Endothelial cell of umbilical vein (primary cell): ENCODE results near the gene MAPKBP1. TPM values are rescaled to one million over a fixed set of nuclear protein-coding genes. Genes with fewer than 3 reads are reported as not detected.

Experiments
- BruUV-seq: library from RNA; stranded (reverse); fragments of 400-500 nt; replicated peaks from 2 replicates; lab custom pipeline; 2021; lab: Mats Ljungman, UMichigan
- CTCF ChIA-PET: fragments of 300-600, 350-600 bp; sonication (Branson Sonifier 250); formaldehyde crosslinking; loops from one replicate; lab custom pipeline; 2021; ENCODE audit warnings: antibody characterized with exemption, inconsistent platforms; lab: Charles Lee
- POLR2A ChIA-PET: fragments of 300-600, 350-600 bp; sonication (Branson Sonifier 250); formaldehyde crosslinking; loops from one replicate; lab custom pipeline; 2021; ENCODE audit warnings: antibody characterized with exemption, inconsistent platforms; lab: Charles Lee
- DNase-seq: peaks from one replicate; pipeline ENCODE4 v3.0.0-alpha.2; 2011; ENCODE audit warnings: low read depth, low spot score
- FAIRE-seq: peaks from 2 replicates; lab custom pipeline; 2011; peaks lifted over from hg19 to GRCh38; lab: Jason Lieb, UNC
- H2AFZ ChIP-seq: 2 replicates; pipeline ENCODE4 v1.6.0; 2012; ENCODE audit warnings: low read depth, low read length, control low read depth, inconsistent platforms
- H3K27ac ChIP-seq: 2 replicates; pipeline ENCODE4 v1.5.1; 2011; ENCODE audit warnings: low read depth, mild to moderate bottlenecking, control low read depth, low read length, moderate library complexity; ENCODE audit not compliant: insufficient read depth
- H3K27me3 ChIP-seq, 2 experiments: 2 replicates each; pipeline versions ENCODE4 v1.6.0 to v1.6.1; 2011; ENCODE audit warnings: low read length in 2 of 2, mixed read lengths in 1 of 2; ENCODE audit not compliant: control insufficient read depth in 2 of 2, insufficient read depth in 2 of 2
- H3K36me3 ChIP-seq, 2 experiments: 2 replicates in 1 of 2; 3 replicates in 1 of 2; pipeline ENCODE4 v1.5.1; 2011; ENCODE audit warnings: low read length in 2 of 2, mild to moderate bottlenecking in 1 of 2, moderate library complexity in 1 of 2; ENCODE audit not compliant: control insufficient read depth in 2 of 2, insufficient read depth in 2 of 2; ENCODE audit errors: extremely low read depth in 1 of 2
- H3K4me1 ChIP-seq: 3 replicates; pipeline ENCODE4 v1.5.1; 2011; ENCODE audit warnings: mild to moderate bottlenecking, low read length; ENCODE audit not compliant: control insufficient read depth, insufficient read depth; ENCODE audit errors: extremely low read depth
- H3K4me2 ChIP-seq: 2 replicates; pipeline ENCODE4 v1.6.1; 2011; ENCODE audit warnings: low read length, control low read depth, mixed read lengths; ENCODE audit not compliant: insufficient read depth
- H3K4me3 ChIP-seq, 3 experiments: fragments of 200-600 bp in 1 of 3; sonication (generic), shearing (Covaris generic) in 1 of 3; replicated peaks in 1 of 3; 2 replicates each; pipeline ENCODE4 v1.5.1; 2011 to 2016; ENCODE audit warnings: control low read depth in 3 of 3, low read length in 3 of 3, mild to moderate bottlenecking in 2 of 3, inconsistent platforms in 1 of 3, low read depth in 1 of 3, moderate library complexity in 1 of 3; ENCODE audit not compliant: insufficient read depth in 1 of 3
- H3K79me2 ChIP-seq: 2 replicates; pipeline ENCODE4 v1.6.0; 2012; ENCODE audit warnings: low read length, inconsistent platforms; ENCODE audit not compliant: control insufficient read depth, insufficient read depth
- H3K9ac ChIP-seq: replicated peaks from 2 replicates; pipeline ENCODE3; 2011; ENCODE audit warnings: low read length, control low read depth; ENCODE audit not compliant: insufficient read depth; ENCODE audit errors: extremely low read depth
- H3K9me1 ChIP-seq: replicated peaks from 3 replicates; pipeline ENCODE4 v1.6.0; 2011; ENCODE audit warnings: mild to moderate bottlenecking, low read length; ENCODE audit not compliant: control insufficient read depth, insufficient read depth; ENCODE audit errors: extremely low read depth
- H3K9me3 ChIP-seq: replicated peaks from 2 replicates; pipeline ENCODE4 v1.5.1; 2012; ENCODE audit warnings: low read length, inconsistent platforms; ENCODE audit not compliant: control insufficient read depth, insufficient read depth
- H4K20me1 ChIP-seq: replicated peaks from 2 replicates; pipeline ENCODE3; 2011; ENCODE audit warnings: mild to moderate bottlenecking, low read length; ENCODE audit not compliant: control insufficient read depth, insufficient read depth; ENCODE audit errors: extremely low read depth
- EZH2 ChIP-seq: IDR thresholded peaks from 2 replicates; pipeline ENCODE4 v1.6.1; 2012; ENCODE audit warnings: borderline replicate concordance, low read depth, mild to moderate bottlenecking, moderate library complexity, low read length, inconsistent platforms; ENCODE audit not compliant: severe bottlenecking
- FOS ChIP-seq: IDR thresholded peaks from 2 replicates; pipeline ENCODE4 v1.6.1; 2011; ENCODE audit warnings: mild to moderate bottlenecking, low read length, moderate library complexity, borderline replicate concordance; ENCODE audit not compliant: insufficient read depth
- GATA2 ChIP-seq: IDR thresholded peaks from 2 replicates; pipeline ENCODE4 v1.7.0; 2011; ENCODE audit warnings: low read depth, mild to moderate bottlenecking, moderate library complexity, mixed read lengths, low read length; ENCODE audit not compliant: insufficient read length, insufficient read depth
- JUN ChIP-seq: IDR thresholded peaks from 2 replicates; pipeline ENCODE4 v1.6.1; 2011; ENCODE audit warnings: borderline replicate concordance, low read depth; ENCODE audit not compliant: insufficient read length, insufficient read depth
- MYC ChIP-seq: IDR thresholded peaks from one replicate; pipeline ENCODE4 v1.6.1; 2011; ENCODE audit warnings: mild to moderate bottlenecking, low read depth, low read length
- POLR2A ChIP-seq: IDR thresholded peaks from 2 replicates; pipeline ENCODE4 v1.6.1; 2012; ENCODE audit warnings: low read depth, mild to moderate bottlenecking, control low read depth, low read length
- POLR2AphosphoS5 ChIP-seq: IDR thresholded peaks from 2 replicates; pipeline ENCODE4 v1.6.1; 2012; ENCODE audit warnings: low read depth, mild to moderate bottlenecking, control low read depth, low read length, moderate library complexity; ENCODE audit not compliant: insufficient read depth
- dilution Hi-C: fragments of 300-500 bp; cut with MboI; formaldehyde crosslinking; loops from one replicate; pipeline ENCODE4 v1.15.0; 2019; ENCODE audit warnings: low sequenced_read_pairs; ENCODE audit not compliant: extremely low pct_ligation_motif_present
- intact Hi-C: fragments of 100-400 bp; cut with micrococcal nuclease; formaldehyde crosslinking; loops from one replicate; pipeline ENCODE4 v1.10.0; 2022
- polyA plus RNA-seq, 4 experiments: library from polyadenylated mRNA; depleted of rRNA in 3 of 4; stranded (reverse) in 3 of 4; unstranded in 1 of 4; fragments of >200 nt; gene quantifications; 2 replicates each; pipeline versions ENCODE4 v1.2.1 to v1.2.3, GENCODE V29; 2011 to 2012; ENCODE audit warnings: missing spikeins in 1 of 4
- total RNA-seq: library from RNA; stranded (reverse); gene quantifications from 2 replicates; pipeline ENCODE4 v1.2.3, GENCODE V29; 2021
- TF ChIP-seq, protein P1 (sequence below): IDR thresholded peaks from 2 replicates; pipeline ENCODE4 v1.6.1; 2011; ENCODE audit not compliant: insufficient read depth, insufficient read length
- TF ChIP-seq, protein P2 (sequence below), 2 donors: IDR thresholded peaks; 1 replicate in 1 of 2; 2 replicates in 1 of 2; pipeline ENCODE4 v1.5.1; 2011; ENCODE audit warnings: low read length in 2 of 2, mild to moderate bottlenecking in 2 of 2, moderate library complexity in 2 of 2, control low read depth in 1 of 2, inconsistent platforms in 1 of 2, low read depth in 1 of 2; ENCODE audit not compliant: insufficient read depth in 1 of 2; ENCODE audit errors: extremely low read depth in 1 of 2

MAPKBP1 gene
- total and polyA plus RNA-seq, 2 donors (not counting 3 experiments of a cell fraction or from before 2014, with no cell fraction given): 12.3 to 55.8 TPM

DNA sequence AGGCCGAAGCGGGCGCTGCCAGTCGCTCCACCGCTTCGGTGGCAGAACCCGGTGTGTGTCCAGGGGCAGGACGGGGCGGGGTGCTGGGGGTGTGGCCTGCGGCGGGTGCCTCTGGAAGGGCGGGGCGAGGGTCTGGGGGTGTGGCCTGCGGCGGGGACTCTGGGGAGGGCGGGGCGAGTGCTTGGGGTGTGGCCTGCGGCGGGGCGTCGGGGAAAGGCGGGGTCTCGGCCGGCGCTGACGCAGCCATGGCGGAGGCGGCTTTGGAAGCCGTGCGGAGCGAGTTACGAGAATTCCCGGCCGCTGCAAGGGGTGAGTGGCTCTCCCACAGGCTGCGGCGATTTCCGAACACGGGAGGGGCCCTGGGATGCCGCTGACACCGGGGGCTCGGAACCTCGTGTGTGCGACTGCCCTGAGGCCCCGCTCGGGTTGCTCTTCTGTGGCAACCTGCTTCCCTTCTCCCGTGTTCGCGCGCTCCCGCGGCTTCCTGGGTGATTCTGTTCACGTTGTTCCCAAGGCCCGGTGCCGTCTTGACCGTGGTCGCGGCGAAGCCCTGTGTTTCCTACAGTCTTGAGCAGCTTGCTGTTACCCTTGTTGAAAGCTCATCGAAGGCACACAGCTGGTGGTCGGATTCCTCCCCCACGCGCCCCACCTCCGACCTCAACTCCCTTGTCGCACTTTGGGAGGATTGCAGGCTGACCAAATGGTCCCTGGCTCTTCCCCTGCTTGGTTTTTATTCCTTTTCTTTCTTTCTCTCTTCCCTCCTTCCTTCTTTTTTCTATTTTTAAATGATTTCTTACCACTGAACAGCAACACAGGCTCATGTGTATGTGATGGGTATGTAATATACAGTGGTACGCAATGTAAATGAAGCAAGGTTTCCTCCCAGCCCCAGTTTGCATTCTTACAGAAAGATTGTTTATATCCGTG lies 53.9 kb downstream of the MAPKBP1 start, which contains the start of gene JMJD7:
JMJD7 (plus strand) TSS at position 213 of the 927 bp plus-strand sequence; CDS start at position 246, 33 bp downstream.
- CTCF ChIA-PET: interaction anchor here (0.7 to 1.2 kb wide), 3 partner anchors 15 to 77 kb away, joined by 3 to 4 read pairs (median 3); no protein-coding TSS in a partner anchor

More for the DNA sequence above, 53.9 kb downstream of the MAPKBP1 start, which contains the start of gene JMJD7:
- TSS peak; percentile 12 for BruUV-seq
- H4K20me1 ChIP-seq: no peaks in the 10 kb centered on the region
- peak within 1 kb of the TSS; percentile 70 for H3K4me2 ChIP-seq
- peak within 1 kb of the TSS; percentile 1 for H2AFZ ChIP-seq
- H3K27me3 ChIP-seq: no peaks in the 10 kb centered on the region
- peak; percentile 87 for FAIRE-seq
- H3K4me3 ChIP-seq: peak within 1 kb of the TSS; percentile 41 to 87 (median 73)
- no peak within 1 kb of the TSS for H3K27ac ChIP-seq
- peak within 1 kb of the TSS; percentile 77 for H3K9ac ChIP-seq
- POLR2A ChIA-PET: no interaction called here
- H3K79me2 ChIP-seq: no peaks in the 10 kb centered on the region
- H3K4me1 ChIP-seq: peaks cover 10% of the 10 kb centered on the region
- TF ChIP-seq FOS (no peak), GATA2 (no peak), MYC (no peak), EZH2 (no peak), POLR2AphosphoS5 (peak; percentile 86), POLR2A (peak; percentile 69), JUN (no peak)
- TF ChIP-seq, protein P1, sequence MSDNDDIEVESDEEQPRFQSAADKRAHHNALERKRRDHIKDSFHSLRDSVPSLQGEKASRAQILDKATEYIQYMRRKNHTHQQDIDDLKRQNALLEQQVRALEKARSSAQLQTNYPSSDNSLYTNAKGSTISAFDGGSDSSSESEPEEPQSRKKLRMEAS: no peak
- TF ChIP-seq, protein P2, sequence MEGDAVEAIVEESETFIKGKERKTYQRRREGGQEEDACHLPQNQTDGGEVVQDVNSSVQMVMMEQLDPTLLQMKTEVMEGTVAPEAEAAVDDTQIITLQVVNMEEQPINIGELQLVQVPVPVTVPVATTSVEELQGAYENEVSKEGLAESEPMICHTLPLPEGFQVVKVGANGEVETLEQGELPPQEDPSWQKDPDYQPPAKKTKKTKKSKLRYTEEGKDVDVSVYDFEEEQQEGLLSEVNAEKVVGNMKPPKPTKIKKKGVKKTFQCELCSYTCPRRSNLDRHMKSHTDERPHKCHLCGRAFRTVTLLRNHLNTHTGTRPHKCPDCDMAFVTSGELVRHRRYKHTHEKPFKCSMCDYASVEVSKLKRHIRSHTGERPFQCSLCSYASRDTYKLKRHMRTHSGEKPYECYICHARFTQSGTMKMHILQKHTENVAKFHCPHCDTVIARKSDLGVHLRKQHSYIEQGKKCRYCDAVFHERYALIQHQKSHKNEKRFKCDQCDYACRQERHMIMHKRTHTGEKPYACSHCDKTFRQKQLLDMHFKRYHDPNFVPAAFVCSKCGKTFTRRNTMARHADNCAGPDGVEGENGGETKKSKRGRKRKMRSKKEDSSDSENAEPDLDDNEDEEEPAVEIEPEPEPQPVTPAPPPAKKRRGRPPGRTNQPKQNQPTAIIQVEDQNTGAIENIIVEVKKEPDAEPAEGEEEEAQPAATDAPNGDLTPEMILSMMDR (IDR thresholded peaks at IDR 0.05; ENCODE audit: extremely low read depth in 1 of 2, insufficient read depth in 1 of 2, low read depth in 1 of 2, low read length in 2 of 2): no peak
- intact Hi-C loops: loop anchor here (1.0 to 5.0 kb wide), 2 partner anchors 54 to 64 kb away; partner anchors contain the start of genes MAPKBP1 and SPTBN5
- H3K36me3 ChIP-seq: peaks cover 0 to 16% of the 10 kb centered on the region in 2 experiments
- no peaks in the 10 kb centered on the region for H3K9me1 ChIP-seq
- DNase-seq: peak; percentile 88
- dilution Hi-C loops: no loop called here
- H3K9me3 ChIP-seq: no peaks in the 10 kb centered on the region
